SK-N-SH (cell line): ENCODE measurements around the gene PSD2.

ENCODE experiments used
- JUND ChIP-seq: IDR thresholded peaks from 2 replicates; pipeline ENCODE4 v1.4.0; 2012
- TEAD4 ChIP-seq: IDR thresholded peaks from 2 replicates; pipeline ENCODE4 v1.4.0; 2012; ENCODE audit warnings: mild to moderate bottlenecking, borderline replicate concordance; ENCODE audit not compliant: insufficient read depth
- YY1 ChIP-seq: IDR thresholded peaks from 2 replicates; pipeline ENCODE4 v1.4.0; 2012; ENCODE audit warnings: low read depth, mild to moderate bottlenecking
- TF ChIP-seq, protein P1 (sequence below): fragments of 200-600 bp; sonication (generic); IDR thresholded peaks from 2 replicates; pipeline ENCODE4 v1.6.1; 2017; ENCODE audit warnings: antibody characterized with exemption, mild to moderate bottlenecking, moderate library complexity

DNA sequence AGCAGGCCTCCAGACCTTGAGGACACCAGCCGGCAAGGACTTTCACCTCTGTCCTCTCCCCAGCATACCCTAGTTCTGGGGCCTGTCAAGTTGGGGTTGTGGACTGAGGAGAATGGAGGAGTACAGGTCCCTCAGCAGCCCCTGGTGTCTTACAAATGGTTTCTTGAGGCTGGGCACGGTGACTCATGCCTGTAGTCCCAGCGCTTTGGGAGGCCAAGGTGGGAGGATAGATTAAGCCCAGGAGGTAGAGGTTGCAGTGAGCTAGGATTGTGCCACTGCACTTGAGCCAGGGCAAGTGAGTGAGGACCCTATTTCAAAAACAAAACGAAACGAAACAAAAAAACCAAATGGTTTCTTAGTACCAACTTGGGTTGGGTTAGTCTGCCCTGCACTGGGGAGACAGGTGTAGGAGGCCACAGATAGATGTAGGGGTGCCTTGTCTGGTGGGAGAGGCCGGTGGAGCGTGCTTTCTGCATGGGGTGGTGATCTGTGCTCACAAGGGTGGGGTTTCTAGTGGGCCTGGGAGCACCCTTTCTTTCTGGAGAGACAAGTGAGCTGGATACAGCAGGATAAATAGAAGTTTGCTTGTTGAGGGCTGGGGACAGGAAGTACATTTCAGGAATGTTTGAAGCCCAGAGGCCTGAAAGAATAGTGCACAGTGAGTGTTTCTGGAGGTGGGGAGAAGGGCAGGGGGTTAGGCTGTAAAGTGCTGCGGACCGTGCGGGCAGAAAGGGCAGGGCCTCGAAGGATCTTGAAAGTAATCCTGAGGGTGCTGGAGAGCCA, 37.7 kb upstream of the PSD2 start:
- TF ChIP-seq, protein P1, sequence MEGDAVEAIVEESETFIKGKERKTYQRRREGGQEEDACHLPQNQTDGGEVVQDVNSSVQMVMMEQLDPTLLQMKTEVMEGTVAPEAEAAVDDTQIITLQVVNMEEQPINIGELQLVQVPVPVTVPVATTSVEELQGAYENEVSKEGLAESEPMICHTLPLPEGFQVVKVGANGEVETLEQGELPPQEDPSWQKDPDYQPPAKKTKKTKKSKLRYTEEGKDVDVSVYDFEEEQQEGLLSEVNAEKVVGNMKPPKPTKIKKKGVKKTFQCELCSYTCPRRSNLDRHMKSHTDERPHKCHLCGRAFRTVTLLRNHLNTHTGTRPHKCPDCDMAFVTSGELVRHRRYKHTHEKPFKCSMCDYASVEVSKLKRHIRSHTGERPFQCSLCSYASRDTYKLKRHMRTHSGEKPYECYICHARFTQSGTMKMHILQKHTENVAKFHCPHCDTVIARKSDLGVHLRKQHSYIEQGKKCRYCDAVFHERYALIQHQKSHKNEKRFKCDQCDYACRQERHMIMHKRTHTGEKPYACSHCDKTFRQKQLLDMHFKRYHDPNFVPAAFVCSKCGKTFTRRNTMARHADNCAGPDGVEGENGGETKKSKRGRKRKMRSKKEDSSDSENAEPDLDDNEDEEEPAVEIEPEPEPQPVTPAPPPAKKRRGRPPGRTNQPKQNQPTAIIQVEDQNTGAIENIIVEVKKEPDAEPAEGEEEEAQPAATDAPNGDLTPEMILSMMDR: no peak
- TF ChIP-seq YY1: no peak
- no peak for TF ChIP-seq TEAD4
- no peak for TF ChIP-seq JUND
